Endothelial cell of hepatic sinusoid (primary cell): Measurements from ENCODE around the gene FAM149A.

ENCODE experiments used
- in situ Hi-C: cut with HindIII; loops from 2 replicates; pipeline ENCODE4 v1.10.0; 2017; ENCODE audit warnings: low sequenced_read_pairs

The FAM149A gene

DNA sequence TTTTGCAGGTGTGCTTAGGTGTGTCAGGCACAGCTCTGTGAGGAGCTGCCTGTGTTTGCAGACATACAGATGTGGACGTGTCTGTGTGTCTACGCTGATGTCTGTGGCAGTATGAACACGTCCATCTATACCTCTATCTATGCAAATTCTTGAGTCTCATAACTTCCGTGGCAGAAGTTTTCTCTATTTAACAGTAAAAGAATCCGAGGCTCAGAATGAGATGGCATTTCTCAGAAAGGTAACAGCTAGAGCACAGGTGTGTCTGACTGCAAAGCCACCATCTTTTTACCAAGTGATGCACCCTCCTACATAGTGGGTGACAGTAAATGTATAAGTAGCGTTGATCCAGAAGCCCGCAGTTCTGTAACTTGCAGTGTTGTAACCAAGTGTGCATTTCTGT lies 47.0 kb downstream of the FAM149A start:
- in situ Hi-C loops: no loop called here

DNA sequence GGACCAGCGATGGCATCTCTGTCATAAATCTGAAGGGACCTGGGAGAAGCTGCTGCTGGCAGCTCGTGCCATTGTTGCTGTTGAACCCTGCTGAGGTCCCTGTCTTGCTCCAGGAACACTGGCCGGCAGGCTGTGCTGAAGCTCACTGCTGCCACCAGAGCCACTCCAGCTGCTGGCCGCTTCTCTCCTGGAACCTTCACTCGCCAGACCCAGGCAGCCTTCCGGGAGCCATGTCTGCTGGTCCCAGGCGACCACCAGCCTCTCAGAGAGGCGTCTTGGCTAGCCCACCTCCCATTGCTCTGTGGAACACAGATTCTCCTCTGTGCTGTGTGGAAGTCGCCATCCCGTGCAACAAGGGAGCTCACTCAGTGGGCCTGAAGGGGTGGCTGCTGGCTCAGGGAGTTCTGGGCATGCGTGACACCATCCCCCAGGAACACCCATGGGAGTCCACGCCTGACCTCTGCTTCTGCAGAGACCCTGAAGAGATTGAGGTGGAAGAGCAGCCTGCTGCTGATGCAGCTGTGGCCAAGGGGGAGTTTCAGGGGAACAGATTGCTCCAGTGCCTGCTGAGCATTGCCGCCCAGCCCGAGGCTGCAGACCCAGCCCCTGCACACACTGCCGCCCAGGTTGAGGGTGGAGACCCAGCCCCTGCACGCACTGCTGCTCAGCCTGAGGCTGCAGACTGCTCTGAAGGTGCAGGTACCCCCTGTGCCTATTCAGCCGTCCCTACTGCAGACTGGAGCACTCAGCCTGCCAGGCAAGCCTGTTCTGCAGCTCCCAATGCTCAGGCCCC lies 53.7 kb downstream of the FAM149A start:
- in situ Hi-C loops: no loop called here

DNA sequence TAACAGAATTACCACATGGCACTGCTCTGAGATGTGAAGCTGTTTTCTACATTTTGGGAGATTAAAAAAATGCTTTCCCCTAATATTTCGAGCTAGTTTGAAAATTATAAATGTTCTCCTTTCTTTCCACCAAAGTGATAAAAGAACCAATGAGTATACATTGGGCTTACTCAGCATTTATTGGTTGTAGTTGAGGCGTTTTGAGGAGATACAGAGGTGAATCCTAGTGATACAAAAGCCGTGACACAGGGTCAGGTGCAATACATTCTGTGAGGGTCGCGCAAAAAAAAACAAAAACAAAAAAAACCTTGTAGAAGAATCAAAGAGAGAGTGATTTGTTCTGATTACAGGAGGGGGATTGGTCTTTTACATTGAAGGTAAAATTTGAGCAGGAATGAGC lies 54.5 kb downstream of the FAM149A start:
- in situ Hi-C loops: no loop called here

DNA sequence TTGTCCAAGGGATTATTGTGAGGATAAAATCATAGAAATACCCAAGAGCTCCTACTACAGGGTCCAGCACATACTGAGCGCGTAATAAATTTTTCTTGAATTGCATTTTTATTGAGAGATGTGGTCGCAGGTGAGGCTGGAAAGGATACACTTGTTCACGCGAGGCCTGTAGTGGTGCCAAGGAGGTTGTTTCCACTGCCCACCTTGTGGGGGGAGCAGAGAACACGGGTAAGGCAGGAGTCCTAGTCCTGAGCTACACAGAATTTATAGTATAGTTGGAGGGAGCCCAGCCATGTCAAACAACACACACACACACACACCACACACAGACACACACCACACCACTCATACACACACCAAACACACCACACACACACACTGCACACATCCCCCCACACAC lies 55.1 kb downstream of the FAM149A start:
- in situ Hi-C loops: no loop called here

DNA sequence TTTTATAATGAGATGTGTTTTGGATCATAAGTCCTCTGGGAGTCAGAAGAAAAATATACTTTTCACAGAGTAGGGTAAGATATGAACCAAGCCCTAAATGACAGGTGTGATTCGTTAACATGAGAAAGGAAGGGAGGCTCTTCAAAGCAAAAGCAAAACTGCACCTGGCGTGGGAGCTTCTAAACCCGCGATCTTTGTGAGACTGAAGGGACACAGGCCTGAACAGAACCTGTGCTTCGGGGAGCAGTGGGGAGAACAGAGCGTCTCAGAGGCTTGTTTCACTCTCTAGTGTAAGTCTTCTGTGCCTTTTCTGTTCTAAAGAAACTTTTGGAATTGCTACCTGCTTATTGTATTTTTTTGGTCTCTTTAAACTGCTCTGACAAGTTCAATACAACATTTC lies 56.6 kb downstream of the FAM149A start:
- in situ Hi-C loops: no loop called here

DNA sequence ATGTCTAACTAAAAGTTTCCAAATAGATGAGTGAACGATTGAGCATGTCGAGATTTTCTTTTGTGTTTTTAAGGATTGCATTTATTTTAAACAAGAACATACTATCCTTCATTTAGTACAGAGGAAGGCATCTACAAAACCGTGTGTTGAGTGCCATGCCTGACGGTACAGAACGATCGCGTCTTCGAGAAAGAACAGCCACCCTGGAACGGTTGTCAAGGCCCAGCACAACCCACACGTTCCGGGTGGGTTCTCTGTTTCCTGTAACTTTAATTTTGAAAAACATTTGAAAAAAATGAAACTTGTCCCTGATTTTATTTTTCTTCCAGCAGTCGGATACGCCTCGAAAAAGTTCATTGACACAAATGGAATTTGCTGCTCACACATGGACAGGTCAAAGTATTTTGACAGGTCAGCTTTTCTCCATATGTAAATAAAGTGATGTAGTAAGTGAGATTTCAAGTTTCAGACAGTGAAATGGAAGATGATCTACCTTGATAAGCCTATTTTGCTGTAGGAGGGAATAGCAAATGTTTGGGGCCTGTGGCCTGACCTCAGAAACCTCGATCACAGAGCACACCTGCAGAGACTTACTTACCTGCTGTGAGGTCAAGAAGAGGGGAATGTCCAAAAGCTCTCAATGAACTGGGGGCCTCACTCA lies 62.5 kb downstream of the FAM149A start:
- in situ Hi-C loops: no loop called here

DNA sequence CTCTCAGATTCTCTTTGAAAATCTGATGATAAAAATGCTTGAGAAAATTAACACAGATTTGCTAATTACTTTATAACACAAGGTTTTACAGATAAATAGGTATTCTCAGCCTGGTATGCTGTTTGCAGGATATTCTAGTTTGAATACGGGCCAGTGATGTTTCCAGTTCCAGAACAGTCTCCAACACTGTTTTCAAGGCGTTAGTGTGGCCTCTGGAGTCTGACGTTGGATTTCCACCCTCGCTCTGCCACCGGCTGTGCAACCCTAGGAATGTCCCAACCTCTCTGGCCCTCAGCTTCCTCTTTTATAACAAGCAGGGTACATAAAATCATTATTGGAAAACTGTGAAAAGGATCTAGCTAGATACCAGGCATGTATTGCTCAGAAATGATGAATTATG lies 63.1 kb downstream of the FAM149A start:
- in situ Hi-C loops: no loop called here

DNA sequence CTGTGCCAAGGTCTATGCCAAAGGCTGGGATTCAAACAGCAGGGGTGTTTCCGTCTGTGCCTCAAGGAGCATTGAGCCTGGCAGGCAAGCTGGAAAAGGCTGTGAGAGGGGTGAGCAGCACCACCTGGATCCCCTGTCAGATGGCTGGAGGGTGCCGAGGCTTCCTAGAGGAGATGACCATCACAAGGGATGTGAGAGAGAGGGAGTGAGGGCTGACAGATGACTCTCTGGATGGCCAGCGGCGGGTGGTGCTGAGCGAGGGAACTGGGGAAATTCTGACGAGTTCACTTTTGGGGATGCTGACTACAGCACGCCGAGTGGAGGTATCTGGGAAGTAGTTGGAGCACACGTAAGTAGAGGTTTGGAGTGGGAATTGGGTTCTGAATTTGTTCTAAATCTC lies 64.2 kb downstream of the FAM149A start:
- in situ Hi-C loops: no loop called here

DNA sequence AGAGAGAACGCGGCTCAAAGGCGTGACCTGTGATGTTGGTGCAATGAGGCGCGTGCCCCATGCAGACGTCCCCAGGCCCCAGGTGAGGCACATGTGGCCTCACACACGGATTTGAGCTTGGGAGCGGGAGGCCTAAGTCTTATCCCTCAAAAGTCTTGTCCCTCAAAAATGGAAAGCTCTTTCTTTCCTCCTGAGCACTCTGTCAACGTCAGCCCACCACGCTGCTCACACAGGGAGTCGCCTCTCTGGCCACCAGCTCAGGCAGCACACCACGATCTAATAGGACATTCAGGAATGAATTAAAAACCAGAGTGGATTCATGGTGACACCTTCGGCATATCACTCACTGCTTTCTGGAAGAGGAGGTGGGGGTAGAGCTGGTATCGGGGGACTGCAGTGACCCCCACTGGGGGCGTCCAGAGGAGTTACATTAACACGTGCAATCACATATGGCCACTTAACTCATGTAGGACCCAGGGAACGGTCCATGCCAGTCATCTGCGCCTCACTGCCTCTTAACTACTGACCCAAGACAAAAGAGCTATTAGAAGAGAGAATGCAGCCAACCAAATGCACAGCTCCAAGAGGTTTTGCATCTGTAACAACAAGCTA lies 64.9 kb downstream of the FAM149A start:
- in situ Hi-C loops: no loop called here

DNA sequence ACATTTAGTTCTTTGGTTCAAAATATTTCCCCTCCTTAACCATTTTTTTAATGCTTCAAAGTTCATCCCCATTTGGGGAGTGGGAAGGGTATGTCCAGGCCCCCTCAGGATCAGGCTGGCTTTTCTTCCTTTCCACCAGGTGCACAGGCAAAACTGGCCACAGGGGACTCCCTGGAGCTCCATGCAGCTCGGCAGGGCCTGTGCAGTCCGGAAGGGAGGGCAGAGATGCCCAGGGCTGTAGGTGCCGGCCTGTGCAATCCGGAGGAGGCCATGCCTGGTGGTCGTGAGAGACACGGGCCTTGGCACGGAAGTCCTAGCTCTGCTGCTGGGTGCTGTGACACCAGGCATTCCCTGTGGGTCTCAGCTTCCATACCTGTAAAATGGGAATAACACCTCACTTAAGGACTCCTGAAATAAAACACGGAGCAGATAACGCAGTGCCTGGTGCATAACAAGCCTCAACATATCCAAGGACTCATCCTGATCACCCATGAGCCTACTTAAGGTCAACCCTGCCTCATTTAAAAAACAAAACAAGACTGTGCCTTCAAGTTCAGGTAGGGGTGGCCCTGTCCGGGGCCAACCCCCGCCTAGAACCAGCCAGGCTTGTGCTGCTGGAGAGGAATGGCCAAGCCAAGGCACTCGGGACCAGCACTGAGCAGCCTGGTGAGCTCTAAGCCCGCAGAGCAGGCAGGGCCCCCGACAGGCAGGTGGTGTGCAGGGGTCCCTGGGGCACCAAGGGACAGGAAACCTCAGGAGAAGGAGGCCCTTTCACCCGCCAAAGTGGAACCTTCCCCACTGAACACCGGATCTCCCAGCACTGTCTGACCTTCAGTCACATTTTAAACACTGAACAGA lies 65.7 kb downstream of the FAM149A start:
- in situ Hi-C loops: loop anchor here (5.0 kb wide), 1 partner anchor 78 kb away; no protein-coding TSS in a partner anchor

DNA sequence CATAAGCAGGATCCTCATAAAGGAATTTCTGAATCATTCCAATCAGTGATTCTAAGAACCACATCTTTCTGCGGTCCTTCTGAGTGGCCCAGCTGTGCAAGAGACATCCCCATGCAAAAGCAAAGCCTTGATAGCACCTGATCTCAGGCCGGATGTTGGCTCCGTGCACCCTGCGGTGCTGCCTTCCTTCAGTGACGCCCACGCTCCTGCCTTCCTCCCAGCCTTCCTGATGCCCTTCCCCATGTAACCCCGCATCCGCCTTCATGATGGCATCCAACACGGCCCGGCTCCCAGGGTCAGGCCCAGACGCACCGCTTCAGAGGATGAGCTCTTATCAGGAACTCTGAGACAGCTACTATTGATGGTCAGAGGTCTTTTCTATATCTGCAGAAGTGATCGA lies 66.5 kb downstream of the FAM149A start:
- in situ Hi-C loops: loop anchor here (5.0 kb wide), 1 partner anchor 79 kb away; no protein-coding TSS in a partner anchor

DNA sequence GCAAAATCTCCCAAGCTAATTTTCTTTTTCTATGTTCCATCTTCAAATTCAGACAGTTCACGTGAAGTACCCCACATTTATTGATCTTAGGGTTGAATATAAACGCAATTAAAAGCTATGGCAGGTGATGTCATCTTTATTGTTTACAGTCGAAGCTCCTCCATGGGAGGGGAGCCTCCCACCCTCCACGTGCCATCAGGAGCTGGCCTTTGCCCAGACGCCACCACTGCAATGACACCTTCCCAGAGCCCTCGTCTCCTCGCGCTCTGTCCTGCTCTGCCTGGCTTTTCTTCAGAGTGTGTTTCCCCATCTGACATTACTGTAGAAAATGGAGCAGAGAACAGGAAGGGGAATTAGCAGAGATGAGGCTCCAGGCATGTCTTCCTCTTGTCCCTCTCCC lies 68.0 kb downstream of the FAM149A start:
- in situ Hi-C loops: loop anchor here (5.0 kb wide), 1 partner anchor 80 kb away; no protein-coding TSS in a partner anchor

DNA sequence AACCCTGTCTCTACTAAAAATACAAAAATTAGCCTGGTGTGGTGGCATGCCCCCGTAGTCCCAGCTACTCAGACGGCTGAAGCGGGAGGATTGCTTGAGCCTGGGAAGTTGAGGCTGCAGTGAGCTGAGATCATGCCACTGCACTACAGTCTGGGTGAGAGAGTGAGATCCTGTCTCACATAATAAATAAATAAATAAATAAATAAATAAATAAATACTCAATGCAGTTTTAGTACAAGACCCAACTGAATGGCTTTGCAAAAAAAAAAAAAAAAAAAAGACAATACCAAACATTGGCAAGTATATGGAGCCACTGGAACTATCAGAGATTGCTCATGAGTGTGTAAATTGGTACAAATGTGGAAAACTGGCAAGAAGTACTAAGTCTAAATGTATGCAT lies 83.6 kb downstream of the FAM149A start:
- in situ Hi-C loops: no loop called here

DNA sequence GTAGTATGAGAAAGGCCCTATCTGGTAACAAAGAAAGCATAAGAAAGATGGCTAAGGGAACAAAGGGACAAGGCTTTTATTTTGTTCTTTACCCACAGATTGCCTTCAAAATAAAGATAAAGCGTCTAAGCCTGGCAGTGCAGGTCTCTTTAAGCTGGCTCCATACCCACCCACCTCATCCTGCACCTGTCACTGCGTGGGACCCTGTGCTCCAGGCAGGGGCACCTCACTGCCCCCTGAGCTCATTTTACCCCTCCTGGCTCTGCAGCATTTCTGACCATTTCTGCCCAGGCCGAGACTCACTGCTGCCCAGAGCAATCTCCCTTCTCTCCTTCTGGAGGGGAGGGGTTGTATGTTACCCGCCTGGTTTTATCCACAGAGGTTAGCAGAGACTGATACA lies 85.2 kb downstream of the FAM149A start:
- in situ Hi-C loops: no loop called here

DNA sequence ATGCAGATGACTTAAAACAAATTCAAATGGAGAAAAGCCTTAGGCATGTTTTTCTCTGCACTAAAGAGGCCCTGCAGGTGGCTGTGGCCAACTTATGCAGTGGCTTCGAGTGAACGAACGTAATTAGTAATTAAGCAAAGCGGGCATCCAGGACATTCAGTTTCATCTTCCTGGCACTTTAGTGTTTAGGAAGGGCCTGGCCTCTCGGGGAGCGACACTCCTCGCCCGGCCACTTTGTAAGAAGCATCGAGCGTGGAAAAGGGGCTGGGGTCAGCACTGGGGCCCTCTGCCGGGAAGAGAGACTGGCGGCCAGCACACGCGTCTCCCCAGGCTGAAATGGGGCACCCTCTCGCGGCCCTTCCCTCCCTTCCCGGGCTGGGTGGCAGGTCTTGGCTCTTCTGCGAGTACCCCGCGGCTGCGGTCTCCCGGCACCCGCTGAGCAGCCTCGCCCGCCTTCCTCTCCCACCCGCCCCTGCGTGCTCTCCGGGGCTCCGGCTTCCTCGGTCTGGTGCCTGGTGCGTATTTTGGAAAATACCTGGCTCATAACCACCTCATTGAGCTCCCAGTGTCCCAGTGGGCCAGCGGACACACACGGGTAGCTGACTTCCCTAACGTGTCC lies 86.2 kb downstream of the FAM149A start:
- in situ Hi-C loops: no loop called here

DNA sequence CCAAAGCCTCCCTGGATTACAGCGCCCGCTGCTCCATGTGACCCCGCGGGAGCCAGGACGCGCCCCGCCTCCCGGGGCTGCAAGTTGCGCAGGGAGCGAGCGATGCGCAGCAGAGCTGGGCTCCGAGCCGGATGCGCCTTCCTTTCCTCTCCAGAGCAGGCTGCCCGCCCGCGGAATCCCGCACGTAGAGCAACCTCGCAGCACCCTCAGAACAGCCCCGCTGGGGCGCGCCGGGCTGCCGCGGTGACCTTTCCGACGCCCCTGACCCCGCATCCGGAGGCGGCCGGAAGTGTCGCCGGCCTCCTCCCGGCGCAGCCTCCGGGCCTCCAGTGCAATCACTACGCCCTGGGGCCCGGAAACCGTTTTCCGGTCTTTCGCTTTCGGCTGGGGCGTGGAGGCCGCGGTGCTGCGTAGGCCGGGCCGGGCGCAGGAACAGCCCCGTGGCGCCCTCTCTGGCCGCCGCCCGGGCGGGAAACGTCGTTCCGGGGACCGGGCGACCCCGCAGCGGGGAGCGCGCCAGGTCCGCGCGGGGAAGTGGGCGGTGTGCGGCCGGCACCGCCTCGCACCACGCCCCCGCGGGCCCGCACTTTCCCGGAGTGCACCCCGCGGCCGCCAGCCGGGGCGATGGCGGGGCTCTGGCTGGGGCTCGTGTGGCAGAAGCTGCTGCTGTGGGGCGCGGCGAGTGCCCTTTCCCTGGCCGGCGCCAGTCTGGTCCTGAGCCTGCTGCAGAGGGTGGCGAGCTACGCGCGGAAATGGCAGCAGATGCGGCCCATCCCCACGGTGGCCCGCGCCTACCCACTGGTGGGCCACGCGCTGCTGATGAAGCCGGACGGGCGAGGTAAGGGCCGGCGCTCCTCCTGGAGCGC lies 86.9 kb downstream of the FAM149A start, which contains the start of gene CYP4V2:
Gene CYP4V2, plus strand, starts transcription at position 368 of the 866 bp plus-strand sequence. Its CDS starts 257 bp downstream, at position 625.
- in situ Hi-C loops: no loop called here

DNA sequence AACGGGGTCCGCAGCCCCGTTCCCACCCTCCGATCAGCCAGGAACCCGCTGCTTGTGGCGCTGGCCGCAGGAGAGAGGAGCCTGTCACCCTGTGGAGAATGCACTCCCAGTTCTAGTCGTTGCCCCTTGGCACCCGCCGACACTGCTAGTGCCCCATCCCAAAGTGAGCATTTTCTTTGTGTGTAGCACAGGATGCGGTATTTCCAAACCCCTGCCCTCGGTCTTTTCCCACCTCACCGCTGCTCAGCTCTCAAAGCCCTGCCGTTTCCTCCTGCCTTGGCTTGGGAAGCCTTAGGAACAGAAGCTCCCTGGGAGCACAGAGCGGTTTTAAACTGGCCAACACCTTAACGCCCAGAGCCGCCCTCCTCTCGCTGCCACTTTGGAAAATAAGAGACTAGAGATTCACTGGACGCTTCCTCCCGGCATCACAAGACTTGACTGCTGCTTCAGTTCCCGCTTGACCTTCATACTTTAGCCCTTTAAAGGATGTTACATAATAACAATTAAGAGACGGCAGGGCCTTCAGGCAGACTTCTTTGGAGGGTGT lies 87.6 kb downstream of the FAM149A start:
- in situ Hi-C loops: no loop called here

DNA sequence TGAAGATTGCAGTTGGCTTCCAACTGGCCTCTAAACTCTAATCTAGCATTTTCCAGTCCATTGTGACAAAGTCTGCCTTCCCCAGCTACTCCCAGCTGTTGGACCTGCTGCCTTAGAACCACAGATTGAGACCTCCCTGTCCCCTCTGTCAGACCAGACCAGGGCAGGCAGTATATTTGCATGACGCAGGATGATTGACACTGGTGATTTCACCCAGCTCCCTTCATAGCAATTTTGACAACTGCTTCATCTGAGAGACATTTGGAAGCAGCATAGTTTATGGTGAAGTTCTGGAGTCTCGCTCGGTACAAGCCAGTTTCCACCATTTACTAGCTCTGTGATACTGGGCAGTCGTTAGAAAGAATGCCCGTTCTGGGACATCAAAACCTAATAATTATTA lies 89.3 kb downstream of the FAM149A start:
- in situ Hi-C loops: no loop called here

DNA sequence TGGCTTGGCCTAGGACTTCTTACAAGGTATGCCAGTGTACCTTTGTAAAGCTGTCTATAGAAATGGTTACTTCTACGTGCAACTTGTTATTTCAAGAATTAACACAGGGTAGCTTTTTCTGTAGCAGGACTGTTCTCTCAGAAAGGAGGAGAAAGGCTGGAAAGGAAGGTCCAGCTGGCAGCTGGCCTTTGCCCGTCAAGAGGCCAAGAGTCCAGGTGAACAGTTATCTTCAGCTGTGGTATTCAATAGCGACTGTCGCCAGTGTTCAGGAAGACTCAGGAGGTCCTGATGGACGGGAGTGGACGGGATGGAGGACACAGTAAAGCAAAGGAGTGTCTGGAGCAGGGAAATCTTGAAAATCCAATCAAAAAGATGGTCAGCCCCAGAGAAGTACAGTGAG lies 91.6 kb downstream of the FAM149A start:
- in situ Hi-C loops: no loop called here
